Activated CD8-positive, alpha-beta memory T cell treated with anti-CD3 and anti-CD28 coated beads, Interleukin-2, amount 50 U/mL, for 48 hours (primary cell): ENCODE results near the gene PKP4.
"Not testable (repeated sequence)": the region's sequence is repeated elsewhere in the genome, so short reads cannot be mapped to it uniquely, and the experiment has no call there.

Experiments used
- DNase-seq: peaks from one replicate; pipeline ENCODE4 v3.0.0-alpha.2; 2020

PKP4 gene

GRCh38 chr2:158690823-158691222 lies 234.1 kb downstream of the PKP4 start:
- DNase-seq = no peak

DNA sequence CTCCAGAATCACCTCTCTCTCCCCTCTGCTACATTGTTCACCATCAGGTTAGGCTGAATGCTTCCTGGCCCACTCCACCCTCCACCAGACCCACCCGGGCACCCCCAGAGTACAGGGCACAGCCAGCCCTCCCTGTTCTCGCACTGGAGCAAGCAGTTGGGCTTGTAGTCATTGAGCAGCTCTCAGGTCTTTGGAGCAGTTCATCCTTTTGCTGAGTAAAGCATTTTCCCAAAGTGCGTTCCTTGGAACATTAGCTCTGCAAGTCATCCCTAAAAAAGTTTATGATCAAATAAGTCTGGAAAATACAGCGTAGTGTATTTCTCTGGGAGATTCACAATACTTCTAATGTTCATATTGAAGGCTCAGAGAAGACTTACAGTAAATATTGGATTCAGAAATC lies 234.9 kb downstream of the PKP4 start:
- DNase-seq = no peak

GRCh38 chr2:158692372-158693103 lies 235.8 kb downstream of the PKP4 start:
- no peak for DNase-seq

DNA sequence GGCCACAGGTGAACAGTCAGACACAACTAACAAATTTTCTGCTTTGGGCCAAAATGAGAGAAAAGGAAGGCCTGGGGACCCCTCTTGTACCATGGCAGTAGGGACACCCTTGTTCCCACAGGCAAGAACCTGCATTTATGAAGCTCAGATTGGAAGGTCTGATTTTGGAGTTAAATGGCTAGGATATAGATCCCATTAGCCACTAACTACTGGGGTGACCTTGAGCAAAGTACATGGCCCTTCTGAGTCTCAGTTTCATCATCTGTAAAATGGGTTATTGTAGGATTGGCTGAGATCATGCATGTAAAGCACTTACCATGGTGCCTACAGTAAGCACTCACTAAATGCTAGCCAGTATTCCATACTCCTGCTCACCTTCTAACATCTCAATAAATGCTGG lies 236.7 kb downstream of the PKP4 start:
- no peak for DNase-seq

DNA sequence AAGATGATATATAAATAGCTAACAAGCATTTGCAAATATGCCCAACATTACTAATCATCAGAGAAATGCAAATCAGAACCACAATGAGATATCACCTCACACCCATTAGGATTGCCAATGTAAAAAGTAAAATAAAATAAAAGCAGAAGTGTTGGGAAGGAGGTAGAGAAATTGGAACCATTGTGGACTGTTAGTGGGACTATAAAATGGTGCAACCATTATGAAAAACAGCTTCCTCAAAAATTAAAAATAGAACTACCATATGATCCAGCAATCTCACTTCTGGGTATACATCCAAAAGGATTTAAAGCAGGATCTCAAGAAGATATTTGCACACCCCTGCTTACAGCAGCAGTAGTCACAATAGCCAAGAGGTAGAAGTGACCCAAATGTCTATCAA lies 238.6 kb downstream of the PKP4 start:
- DNase-seq = no peak

GRCh38 chr2:158695744-158696143 lies 239.0 kb downstream of the PKP4 start:
- not testable (repeated sequence) for DNase-seq

GRCh38 chr2:158699323-158699722 lies 242.6 kb downstream of the PKP4 start:
- DNase-seq = no peak

- no peak for DNase-seq
Measured at GRCh38 chr2:158701101-158701500, 244.3 kb downstream of the PKP4 start.

DNA sequence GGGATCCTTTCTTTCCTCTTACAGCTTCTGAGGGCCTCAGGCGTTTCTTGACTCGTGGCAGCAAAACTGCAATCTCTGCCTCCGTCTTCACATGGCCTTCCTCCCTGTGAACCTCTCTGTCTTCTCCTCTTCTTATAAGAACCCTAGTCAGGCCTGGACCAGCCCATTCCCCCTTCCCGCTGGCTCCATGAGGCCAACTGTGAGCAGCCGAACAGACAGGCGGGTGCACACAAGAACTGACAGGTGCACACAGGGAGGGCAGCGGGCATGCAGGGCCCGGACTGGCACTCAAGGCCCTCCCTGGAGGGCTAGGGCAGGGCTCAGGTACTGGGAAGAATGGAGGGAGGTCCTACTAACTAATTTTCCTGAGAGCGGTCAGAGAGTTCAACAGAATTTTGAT lies 246.0 kb downstream of the PKP4 start:
- DNase-seq = no peak

- not testable (repeated sequence) for DNase-seq
Measured at GRCh38 chr2:158704724-158705465, 248.1 kb downstream of the PKP4 start.

GRCh38 chr2:158712791-158713522 lies 256.2 kb downstream of the PKP4 start:
- DNase-seq = no peak

DNA sequence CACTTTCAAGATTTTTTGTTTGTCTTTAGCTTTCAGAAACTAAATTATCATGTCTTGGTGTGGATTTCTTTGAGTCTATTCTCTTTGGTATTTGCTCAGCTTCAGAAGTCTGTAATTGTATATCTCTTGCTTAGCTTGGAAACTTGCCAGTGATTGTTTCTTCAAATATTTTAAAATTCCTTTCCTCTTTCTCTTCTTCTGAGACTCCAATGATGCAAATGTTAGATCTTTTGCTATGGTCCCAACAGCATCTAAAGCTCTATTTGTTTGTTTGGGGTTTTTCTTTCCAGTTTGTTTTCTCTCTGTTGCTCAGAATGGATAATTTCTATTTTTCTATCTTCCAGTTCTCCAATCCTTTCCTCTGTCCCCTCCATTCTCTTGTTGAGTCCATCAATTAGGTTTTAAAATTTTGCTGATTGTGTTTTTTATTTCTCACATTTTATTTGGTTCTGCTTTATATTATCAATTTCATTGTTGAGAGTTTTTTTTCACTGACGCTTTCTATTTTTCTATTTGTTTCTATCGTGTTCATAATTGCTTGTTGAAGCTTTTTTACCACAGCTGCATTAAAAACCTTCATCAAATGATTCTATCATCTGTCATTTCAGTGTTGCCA lies 256.9 kb downstream of the PKP4 start:
- no peak for DNase-seq

GRCh38 chr2:158714420-158714819 lies 257.7 kb downstream of the PKP4 start:
- no peak for DNase-seq

GRCh38 chr2:158715357-158715756 lies 258.6 kb downstream of the PKP4 start:
- DNase-seq = no peak

GRCh38 chr2:158716121-158716791 lies 259.5 kb downstream of the PKP4 start:
- no peak for DNase-seq

- no peak for DNase-seq
Measured at GRCh38 chr2:158716921-158717320, 260.2 kb downstream of the PKP4 start.

DNA sequence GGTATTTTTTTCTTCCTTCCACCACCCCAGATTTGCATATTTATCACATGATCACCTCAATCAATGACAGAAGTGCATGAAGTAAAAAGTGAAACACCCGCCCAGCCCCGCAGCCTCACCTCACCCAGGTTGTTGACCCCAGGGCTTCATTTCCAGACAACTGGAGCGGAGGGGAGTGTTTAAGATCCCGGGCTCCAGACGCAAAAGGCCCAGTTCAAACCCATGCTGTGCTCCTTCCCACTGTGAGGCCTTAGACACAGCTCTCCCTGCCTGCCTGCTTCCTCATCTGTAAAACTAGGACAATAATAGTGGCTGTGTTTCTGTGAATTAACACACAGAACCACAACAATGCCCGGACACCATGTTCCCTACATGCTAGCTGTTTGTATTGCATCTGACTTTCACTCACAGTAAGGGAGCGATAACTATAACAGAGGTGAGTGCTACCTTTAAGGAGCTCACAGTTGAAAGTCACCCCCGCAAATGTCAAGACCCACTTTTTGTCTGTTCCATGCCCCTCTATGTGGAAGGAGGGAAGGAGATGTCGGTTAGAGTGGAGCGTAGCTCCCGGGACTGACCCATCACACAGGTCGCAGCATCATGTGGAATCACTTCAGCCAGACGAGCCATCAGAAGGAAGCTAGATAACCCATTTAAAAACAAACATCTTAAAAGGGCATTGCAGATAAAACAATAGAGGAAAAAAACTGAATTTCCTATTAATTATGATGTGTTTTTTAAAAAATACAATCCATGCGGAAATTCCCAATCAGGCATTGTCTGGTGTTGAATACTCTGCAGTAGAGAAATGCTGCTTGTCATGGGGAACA lies 260.8 kb downstream of the PKP4 start:
- no peak for DNase-seq

GRCh38 chr2:158718196-158718585 lies 261.4 kb downstream of the PKP4 start:
- DNase-seq = no peak

GRCh38 chr2:158718851-158719250 lies 262.1 kb downstream of the PKP4 start:
- no peak for DNase-seq

GRCh38 chr2:158719403-158719802 lies 262.7 kb downstream of the PKP4 start:
- DNase-seq = no peak

DNA sequence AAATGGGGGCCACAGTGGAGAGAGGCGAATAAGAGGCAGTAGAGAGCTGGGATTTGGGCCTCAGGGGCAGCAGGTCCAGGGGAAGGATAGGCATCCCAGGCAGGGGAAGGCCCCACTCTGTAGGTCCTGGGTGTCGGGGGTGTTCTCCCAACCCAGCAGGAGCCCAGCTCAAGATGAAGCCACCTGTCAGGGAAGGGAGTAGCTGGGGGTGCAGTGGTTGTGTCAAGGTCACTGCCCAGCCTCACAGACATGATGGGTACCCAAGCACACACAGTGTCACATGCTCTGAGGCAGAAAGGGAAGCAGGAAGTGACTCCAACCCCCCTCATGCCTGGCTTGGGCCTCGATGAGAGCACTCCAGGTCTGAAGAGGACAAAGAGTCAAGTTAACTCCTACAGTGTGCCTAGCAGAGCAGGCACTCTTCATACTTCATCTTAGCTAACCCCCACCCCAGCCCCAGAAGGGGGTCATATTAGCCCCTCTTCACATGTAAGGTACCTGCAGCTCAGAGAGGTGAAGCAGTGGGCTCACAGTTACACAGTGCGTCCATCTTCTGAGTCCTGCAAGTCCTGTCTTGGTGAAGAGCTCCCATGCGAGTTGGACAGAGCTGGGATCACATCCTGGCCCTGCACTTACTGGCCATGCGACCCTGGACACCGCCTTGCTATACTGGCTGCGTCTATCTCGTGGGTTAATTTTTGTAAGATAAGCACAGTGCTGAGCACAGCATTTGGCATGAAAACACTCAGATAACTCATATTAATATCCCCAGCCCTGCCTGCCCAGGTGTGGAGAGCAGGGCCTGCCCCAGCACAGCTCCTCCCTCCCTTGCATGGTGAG lies 265.7 kb downstream of the PKP4 start:
- no peak for DNase-seq
